Activated naive CD4-positive, alpha-beta T cell treated with anti-CD3 and anti-CD28 coated beads, Interleukin-2, amount 50 U/mL, for 24 hours (primary cell): ENCODE data around the gene FMNL1.
"Not testable (repeated sequence)": the region's sequence is repeated elsewhere in the genome, so short reads cannot be mapped to it uniquely, and the experiment has no call there.

Source experiments
- H3K27ac Mint-ChIP-seq: one replicate; pipeline ENCODE4 v1.8.0; 2021; ENCODE audit warnings: mild to moderate bottlenecking, mixed read lengths
- H3K27me3 Mint-ChIP-seq: one replicate; pipeline ENCODE4 v1.8.0; 2021; ENCODE audit warnings: mixed read lengths
- H3K36me3 Mint-ChIP-seq: one replicate; pipeline ENCODE4 v1.8.0; 2021; ENCODE audit warnings: mixed read lengths
- H3K4me1 Mint-ChIP-seq: one replicate; pipeline ENCODE4 v1.8.0; 2021; ENCODE audit warnings: mixed read lengths
- H3K4me3 Mint-ChIP-seq: one replicate; pipeline ENCODE4 v1.8.0; 2021; ENCODE audit warnings: mild to moderate bottlenecking, mixed read lengths
- H3K9me3 Mint-ChIP-seq: one replicate; pipeline ENCODE4 v1.8.0; 2021; ENCODE audit warnings: mixed read lengths

FMNL1 gene

DNA sequence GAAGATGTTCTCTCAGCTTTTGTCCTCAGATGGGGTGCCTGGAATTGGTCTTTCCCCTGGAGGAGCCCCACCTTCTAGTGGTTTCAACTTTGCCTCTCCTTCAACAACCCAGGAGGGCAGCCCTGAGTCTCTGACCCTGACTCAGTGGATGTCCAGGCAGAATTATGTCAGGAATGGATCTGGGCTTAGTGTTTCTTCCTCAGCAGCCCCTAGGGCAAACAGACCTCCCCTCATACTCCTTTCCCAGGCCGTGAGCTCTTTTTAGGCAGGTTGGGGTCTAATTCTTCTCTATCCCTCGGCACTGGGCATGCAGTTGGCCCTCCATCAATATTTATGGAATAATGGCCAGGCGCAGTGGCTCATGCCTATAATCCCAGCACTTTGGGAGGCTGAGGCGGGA is 20.2 kb upstream of the FMNL1 start:
- Mint-ChIP-seq H3K9me3 (no peaks in the 10 kb centered on the region), H3K4me1 (no peaks in the 10 kb centered on the region), H3K4me3 (no peak overlapping the region), H3K36me3 (peaks cover 1% of the 10 kb centered on the region), H3K27ac (no peak overlapping the region), H3K27me3 (no peaks in the 10 kb centered on the region)

- not testable (repeated sequence) for H3K4me3 Mint-ChIP-seq, H3K36me3 Mint-ChIP-seq, H3K27ac Mint-ChIP-seq, H3K9me3 Mint-ChIP-seq, H3K27me3 Mint-ChIP-seq, H3K4me1 Mint-ChIP-seq
These were observed 19.8 kb upstream of the FMNL1 start for GRCh38 chr17:45201880-45202279.

DNA sequence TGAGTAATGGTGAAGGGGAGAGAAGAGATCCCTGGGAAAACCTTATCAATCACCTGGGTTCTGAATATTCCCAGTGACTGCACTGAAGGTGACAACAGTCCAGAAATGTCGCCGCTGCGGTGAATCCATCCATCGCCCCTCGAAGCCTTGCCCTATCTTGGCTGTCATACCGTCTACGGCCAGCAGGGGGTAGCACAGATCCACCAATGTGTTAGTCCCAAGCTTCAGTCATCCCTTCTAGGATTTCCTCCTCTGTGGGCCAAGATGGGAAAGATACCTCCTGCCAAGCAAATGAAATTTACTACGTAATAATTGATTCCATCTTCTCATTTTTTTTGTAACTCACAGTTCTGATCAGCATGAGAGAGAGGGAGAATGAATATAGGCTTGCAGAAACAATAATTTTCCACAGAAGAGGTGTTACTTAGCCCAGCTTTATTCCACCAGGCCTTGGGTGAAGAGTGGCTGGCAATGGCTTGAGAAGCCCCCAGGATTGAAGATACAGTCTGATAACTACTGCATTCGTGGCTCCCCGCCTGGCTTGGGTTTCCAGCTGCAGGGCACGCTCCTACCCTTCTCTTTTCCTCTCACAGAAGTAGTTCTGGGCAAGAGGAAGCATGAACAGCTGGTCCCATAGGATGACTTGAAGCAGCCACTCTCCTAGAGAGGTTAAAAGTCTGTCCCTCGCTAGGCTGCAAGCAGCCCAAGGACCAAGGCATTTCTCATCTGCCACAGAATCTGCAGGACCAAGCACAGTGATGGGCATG is 2.6 kb upstream of the FMNL1 start:
- Mint-ChIP-seq H3K4me1 (peaks cover 43% of the 10 kb centered on the region), H3K27ac (peak overlapping the region; percentile 70), H3K36me3 (peaks cover 16% of the 10 kb centered on the region), H3K9me3 (no peaks in the 10 kb centered on the region), H3K27me3 (no peaks in the 10 kb centered on the region), H3K4me3 (peak overlapping the region; percentile 88)

GRCh38 chr17:45220079-45220478 is 1.6 kb upstream of the FMNL1 start:
- Mint-ChIP-seq H3K36me3 (peaks cover 16% of the 10 kb centered on the region), H3K9me3 (no peaks in the 10 kb centered on the region), H3K4me1 (peaks cover 44% of the 10 kb centered on the region), H3K27ac (peak overlapping the region; percentile 82), H3K4me3 (peak overlapping the region; percentile 88), H3K27me3 (no peaks in the 10 kb centered on the region)

DNA sequence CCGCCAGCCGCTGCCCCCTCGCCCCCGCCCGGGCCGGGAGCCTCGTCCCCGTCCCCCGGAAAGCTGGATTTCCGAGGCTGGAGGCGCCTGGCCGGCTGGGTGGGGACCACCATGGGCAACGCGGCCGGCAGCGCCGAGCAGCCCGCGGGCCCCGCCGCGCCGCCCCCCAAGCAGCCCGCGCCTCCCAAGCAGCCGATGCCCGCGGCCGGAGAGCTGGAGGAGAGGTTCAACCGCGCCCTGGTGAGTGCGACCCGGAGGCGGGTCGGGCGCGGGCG is 266 bp downstream of the FMNL1 start:
- Mint-ChIP-seq H3K27ac (no peak overlapping the region), H3K4me3 (no peak overlapping the region), H3K9me3 (no peaks in the 10 kb centered on the region), H3K36me3 (peaks cover 7% of the 10 kb centered on the region), H3K27me3 (no peaks in the 10 kb centered on the region), H3K4me1 (peaks cover 53% of the 10 kb centered on the region)

DNA sequence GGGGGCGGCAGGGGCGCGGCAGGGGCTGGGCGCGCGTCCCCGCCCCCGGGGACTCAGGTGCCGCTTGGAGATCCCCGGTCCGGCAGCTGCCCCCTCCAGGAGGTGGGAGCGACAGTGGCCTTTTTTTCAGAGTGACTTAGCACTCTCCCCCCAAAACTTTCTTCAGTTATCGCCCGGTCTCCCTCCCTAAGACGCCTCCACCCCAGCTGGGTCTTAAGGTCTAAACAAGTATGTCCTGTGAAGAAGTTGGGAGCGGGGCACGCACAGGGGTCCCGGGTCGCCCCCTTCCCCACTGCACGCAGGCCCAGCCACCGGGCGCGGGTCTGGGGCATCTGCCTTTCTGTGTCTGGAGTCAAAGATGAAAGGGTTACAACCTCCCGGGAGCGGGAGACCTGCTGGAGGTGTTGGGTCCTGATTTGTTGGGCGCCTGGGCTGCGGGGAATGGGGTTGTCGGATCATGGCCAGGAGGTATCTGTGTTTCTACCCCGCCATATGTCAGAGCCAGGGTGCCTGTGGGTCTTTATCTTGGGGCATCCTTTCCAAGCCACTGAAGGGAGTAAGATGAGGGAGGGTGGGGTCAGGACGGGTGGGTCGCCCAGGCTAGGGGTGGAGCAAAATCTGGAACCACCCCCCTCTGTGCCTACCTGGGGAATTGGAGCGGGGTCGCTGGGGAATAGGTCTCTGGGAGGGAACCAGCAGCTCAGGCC is 757 bp downstream of the FMNL1 start:
- H3K9me3 Mint-ChIP-seq, result no peaks in the 10 kb centered on the region
- H3K27ac Mint-ChIP-seq, result peak overlapping the region; percentile 99
- peaks cover 6% of the 10 kb centered on the region for H3K36me3 Mint-ChIP-seq
- H3K4me1 Mint-ChIP-seq, result peaks cover 58% of the 10 kb centered on the region
- H3K27me3 Mint-ChIP-seq, result no peaks in the 10 kb centered on the region
- H3K4me3 Mint-ChIP-seq, result peak overlapping the region; percentile 94

- Mint-ChIP-seq H3K9me3 (no peaks in the 10 kb centered on the region), H3K27ac (peak overlapping the region; percentile 99), H3K4me3 (peak overlapping the region; percentile 94), H3K4me1 (peaks cover 64% of the 10 kb centered on the region), H3K27me3 (no peaks in the 10 kb centered on the region), H3K36me3 (peaks cover 6% of the 10 kb centered on the region)
These were observed 1.4 kb downstream of the FMNL1 start for GRCh38 chr17:45222996-45223538.

DNA sequence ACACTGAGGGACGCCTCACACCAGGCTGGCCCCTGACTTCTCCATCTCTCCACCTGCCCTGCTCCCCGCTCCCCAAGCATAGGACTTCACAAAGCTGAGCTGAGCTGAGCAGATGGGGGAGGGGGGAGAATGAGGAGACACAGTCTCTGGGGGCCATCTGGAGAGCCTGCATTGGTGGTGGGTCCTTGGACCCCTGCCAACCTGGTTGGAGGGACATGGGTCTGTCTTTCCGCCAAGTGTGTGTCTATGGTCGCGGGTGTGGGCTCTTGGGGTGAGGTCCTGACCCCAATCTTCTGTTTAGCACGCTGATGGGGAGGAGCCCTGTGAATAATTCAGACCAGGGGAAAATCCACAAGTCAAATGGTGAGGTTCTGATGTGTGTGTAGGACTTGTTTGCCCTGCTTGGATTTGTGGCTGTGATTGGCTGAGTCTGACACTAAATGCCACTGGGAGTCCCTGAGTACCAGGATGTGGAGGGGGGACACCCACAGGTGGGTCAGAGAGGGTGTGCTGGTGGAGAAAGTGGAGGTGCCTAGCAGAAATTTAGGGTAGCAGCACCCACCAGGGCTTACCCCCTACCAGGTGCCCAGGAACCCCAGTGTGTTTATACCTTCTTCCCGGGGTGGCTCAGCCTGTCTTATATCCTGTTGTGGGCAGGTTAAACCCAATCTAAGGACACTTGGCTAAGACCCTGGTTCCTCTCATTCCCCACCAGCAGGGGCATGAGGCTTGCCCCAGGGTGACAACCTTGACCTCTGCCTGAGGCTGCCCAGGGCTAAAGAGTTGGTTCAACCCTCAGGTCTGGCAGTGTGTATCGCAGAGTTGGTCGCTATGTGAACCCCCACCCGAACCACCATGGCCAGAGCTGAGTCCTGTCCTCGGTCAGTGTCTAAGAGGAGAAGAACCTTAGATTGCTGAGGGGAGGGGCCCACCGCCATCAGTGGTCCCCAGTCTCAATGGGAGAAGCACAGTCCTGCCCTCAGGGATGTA is 2.1 kb downstream of the FMNL1 start:
- Mint-ChIP-seq H3K36me3 (peaks cover 4% of the 10 kb centered on the region), H3K9me3 (no peaks in the 10 kb centered on the region), H3K27ac (peak overlapping the region; percentile 100), H3K27me3 (no peaks in the 10 kb centered on the region), H3K4me1 (peaks cover 70% of the 10 kb centered on the region), H3K4me3 (peak overlapping the region; percentile 94)

- Mint-ChIP-seq H3K9me3 (no peaks in the 10 kb centered on the region), H3K4me1 (peaks cover 68% of the 10 kb centered on the region), H3K27ac (peak overlapping the region; percentile 100), H3K27me3 (no peaks in the 10 kb centered on the region), H3K4me3 (peak overlapping the region; percentile 94), H3K36me3 (peaks cover 2% of the 10 kb centered on the region)
These were observed 3.0 kb downstream of the FMNL1 start for GRCh38 chr17:45224671-45225050.

DNA sequence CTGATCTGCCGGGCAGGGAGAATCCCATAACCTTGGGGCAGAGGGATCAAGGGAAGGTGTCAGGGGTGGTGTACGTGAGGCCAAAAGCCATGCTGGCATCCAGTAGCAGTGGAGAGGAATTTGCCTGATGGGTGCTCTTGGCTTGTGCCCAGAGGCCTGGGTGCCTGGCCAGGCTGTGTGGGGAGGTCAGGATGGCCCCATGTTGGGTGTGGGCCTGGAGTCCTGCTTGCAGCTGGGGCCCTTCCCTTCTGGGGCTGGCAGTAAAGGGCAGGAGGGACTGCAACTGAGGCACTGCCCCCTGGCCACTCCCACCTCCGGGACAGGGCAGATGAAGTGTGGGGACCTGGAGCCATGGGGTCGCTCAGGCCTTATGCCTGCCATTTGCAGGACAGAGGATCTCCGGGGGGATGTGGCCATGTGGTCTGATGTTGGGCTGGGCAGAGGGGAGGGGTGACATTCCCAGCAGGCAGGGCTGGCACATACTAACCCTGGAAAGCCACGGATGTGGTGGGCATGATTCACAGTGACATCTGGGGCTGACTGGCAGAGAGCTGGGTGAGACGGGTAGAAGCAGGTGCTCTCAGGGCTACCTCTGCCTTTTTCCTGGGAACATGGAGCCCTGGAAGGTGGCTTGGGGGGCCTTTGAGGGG is 3.5 kb downstream of the FMNL1 start:
- peak overlapping the region; percentile 94 for H3K4me3 Mint-ChIP-seq
- H3K9me3 Mint-ChIP-seq, result no peaks in the 10 kb centered on the region
- H3K27ac Mint-ChIP-seq, result peak overlapping the region; percentile 100
- H3K4me1 Mint-ChIP-seq, result peaks cover 68% of the 10 kb centered on the region
- H3K36me3 Mint-ChIP-seq, result peaks cover 2% of the 10 kb centered on the region
- no peaks in the 10 kb centered on the region for H3K27me3 Mint-ChIP-seq

DNA sequence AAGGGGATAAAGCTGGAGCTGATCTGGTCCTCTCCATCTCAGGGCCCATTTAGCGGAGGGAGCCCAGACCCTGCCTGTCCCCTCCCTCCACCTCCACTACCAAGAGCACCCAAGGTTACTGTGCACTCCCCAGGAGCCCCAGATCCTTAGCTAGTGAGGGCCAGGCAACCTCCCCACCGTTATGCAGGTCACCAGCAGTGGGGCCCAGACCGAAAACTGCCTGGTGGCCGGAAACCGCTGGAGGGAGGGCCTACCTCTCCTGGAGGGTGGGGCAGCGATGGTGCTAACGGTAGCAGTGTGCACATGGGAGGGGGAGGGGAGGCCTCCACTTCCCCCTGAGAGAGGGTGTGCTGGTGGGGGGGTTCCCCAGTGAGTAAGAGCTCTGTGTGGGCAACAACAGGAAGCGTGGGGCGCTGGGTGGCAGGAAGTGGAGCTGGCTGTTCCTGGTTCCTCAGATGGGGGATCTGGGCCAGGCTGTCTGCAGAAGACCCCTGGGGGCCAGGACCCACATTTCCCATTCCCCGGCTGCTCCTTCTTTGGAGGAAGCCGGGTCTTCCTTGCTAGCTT is 4.4 kb downstream of the FMNL1 start:
- Mint-ChIP-seq H3K9me3 (no peaks in the 10 kb centered on the region), H3K27ac (peak overlapping the region; percentile 100), H3K36me3 (no peaks in the 10 kb centered on the region), H3K27me3 (no peaks in the 10 kb centered on the region), H3K4me3 (peak overlapping the region; percentile 94), H3K4me1 (peaks cover 65% of the 10 kb centered on the region)

GRCh38 chr17:45226576-45226975 is 4.9 kb downstream of the FMNL1 start:
- Mint-ChIP-seq H3K36me3 (no peaks in the 10 kb centered on the region), H3K9me3 (no peaks in the 10 kb centered on the region)

DNA sequence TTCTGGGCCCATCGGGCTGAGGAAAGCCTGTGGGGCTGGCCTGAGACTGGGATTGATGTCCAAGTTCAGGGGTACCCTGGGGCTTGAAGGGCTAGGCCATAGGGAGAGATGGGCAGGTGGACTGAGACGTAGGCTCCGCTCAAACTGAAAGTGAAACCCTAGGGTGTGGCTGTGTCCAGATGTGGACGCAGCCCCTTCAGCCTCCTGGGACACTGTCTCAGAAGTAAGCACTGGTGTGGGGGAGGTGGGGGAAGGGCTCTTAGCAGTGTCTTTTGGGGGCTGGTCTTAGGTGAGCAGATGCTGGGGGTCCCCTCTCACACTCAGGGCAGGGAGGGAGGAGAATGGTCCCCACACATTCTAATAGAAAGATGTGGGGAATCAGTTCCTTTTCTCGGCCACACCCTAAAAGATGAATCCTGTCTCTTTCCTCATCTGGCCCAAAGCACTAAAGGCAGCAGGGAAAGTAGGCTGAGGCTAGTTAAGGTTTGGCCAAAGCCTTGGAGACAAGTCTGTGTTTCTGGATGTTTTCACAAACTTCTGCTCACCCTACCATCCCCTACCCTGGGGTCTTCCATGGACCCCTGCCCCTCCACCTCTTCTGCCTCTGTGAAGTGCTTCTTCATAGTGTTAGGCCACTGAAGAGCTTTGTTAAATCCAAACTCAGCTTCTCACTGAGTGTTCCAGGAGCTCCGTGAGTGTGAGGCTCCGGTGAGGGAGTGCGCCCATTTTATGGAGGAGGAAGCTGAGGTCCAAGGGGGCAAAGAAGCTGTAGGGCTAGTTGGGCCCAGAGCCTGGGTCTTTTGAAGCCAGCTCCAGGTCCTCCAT is 5.6 kb downstream of the FMNL1 start:
- H3K27ac Mint-ChIP-seq, result peak overlapping the region; percentile 100
- no peaks in the 10 kb centered on the region for H3K27me3 Mint-ChIP-seq
- H3K36me3 Mint-ChIP-seq, result peaks cover under 1% of the 10 kb centered on the region
- H3K4me1 Mint-ChIP-seq, result peaks cover 75% of the 10 kb centered on the region
- H3K4me3 Mint-ChIP-seq, result peak overlapping the region; percentile 94
- no peaks in the 10 kb centered on the region for H3K9me3 Mint-ChIP-seq

More at GRCh38 chr17:45226576-45226975, 4.9 kb downstream of the FMNL1 start:
- H3K27ac Mint-ChIP-seq, result peak overlapping the region; percentile 100
- peak overlapping the region; percentile 94 for H3K4me3 Mint-ChIP-seq
- H3K4me1 Mint-ChIP-seq, result peaks cover 68% of the 10 kb centered on the region
- H3K27me3 Mint-ChIP-seq, result no peaks in the 10 kb centered on the region
